Thymus (tissue), 11 donors: ENCODE measurements around the gene DSTYK. TPM values are rescaled to one million over a fixed set of nuclear protein-coding genes. Genes with fewer than 3 reads are reported as not detected.
"Not testable (repeated sequence)": the region's sequence is repeated elsewhere in the genome, so short reads cannot be mapped to it uniquely, and the experiment has no call there.

ENCODE experiments used
- DNase-seq, 9 donors: peaks; one replicate each; pipeline ENCODE4 v3.0.0-alpha.2; 2013; ENCODE audit warnings: low spot score in 9 of 9, low read depth in 6 of 9, missing footprints in 1 of 9
- H3K27ac ChIP-seq, 2 donors: one replicate each; pipeline ENCODE4 v1.5.1; 2013; ENCODE audit warnings: control low read depth in 1 of 2, low read depth in 1 of 2, low read length in 1 of 2, mild to moderate bottlenecking in 1 of 2, moderate library complexity in 1 of 2
- H3K27me3 ChIP-seq, 2 donors: one replicate each; pipeline ENCODE4 v1.5.1; 2013; ENCODE audit warnings: low read length in 1 of 2; ENCODE audit not compliant: control insufficient read depth in 2 of 2, insufficient read depth in 1 of 2
- H3K36me3 ChIP-seq, 2 donors: one replicate each; pipeline ENCODE4 v1.5.1; 2013; ENCODE audit warnings: low read length in 1 of 2, mild to moderate bottlenecking in 1 of 2, moderate library complexity in 1 of 2; ENCODE audit not compliant: control insufficient read depth in 2 of 2, insufficient read depth in 2 of 2
- H3K4me1 ChIP-seq, 2 donors: one replicate each; pipeline ENCODE4 v1.5.1; 2013; ENCODE audit warnings: low read length in 2 of 2; ENCODE audit not compliant: control insufficient read depth in 2 of 2, insufficient read depth in 2 of 2
- H3K4me3 ChIP-seq, 2 donors: one replicate each; pipeline ENCODE4 v1.5.1; 2013; ENCODE audit warnings: low read length in 2 of 2, control low read depth in 1 of 2, mild to moderate bottlenecking in 1 of 2
- H3K9me3 ChIP-seq, 2 donors: one replicate each; pipeline ENCODE4 v1.5.1; 2013; ENCODE audit warnings: low read length in 1 of 2, mild to moderate bottlenecking in 1 of 2; ENCODE audit not compliant: control insufficient read depth in 2 of 2, insufficient read depth in 1 of 2
- WGBS: extraction: QIAGEN DNeasy Blood & Tissue Kit; methylation state at CpG from one replicate; pipeline ENCODE4 v1.1.7; 2013; 5-methylcytosine and 5-hydroxymethylcytosine counted together
- polyA plus RNA-seq: library from polyadenylated mRNA; stranded (reverse); fragments of 200-250 nt; gene quantifications from one replicate; pipeline ENCODE4 v1.2.3, GENCODE V29; 2013
- total RNA-seq: library from RNA; stranded (reverse); fragments of 120-200 nt; gene quantifications from one replicate; pipeline ENCODE4 v1.2.4, GENCODE V29; 2013
- donor health status: healthy.

The DSTYK gene
- total and polyA plus RNA-seq, 2 donors = 5.4 to 6.3 TPM

- no peaks in the 10 kb centered on the region for H3K9me3 ChIP-seq
- H3K36me3 ChIP-seq = no peaks in the 10 kb centered on the region
- DNase-seq = no peak
- H3K4me3 ChIP-seq = no peak overlapping the region
- 97% methylated on average over 8 of the region's 8 CpGs for WGBS
- H3K4me1 ChIP-seq = peaks cover 0 to 16% of the 10 kb centered on the region in 2 donors
- H3K27ac ChIP-seq = no peak overlapping the region
- peaks cover 0 to 28% of the 10 kb centered on the region in 2 donors for H3K27me3 ChIP-seq
Observed at GRCh38 chr1:205236526-205236925, 25.0 kb upstream of the DSTYK start.

- Histone ChIP-seq H3K4me3 (no peak overlapping the region), H3K9me3 (no peaks in the 10 kb centered on the region), H3K27ac (no peak overlapping the region), H3K4me1 (peaks cover 0 to 16% of the 10 kb centered on the region in 2 donors), H3K36me3 (no peaks in the 10 kb centered on the region), H3K27me3 (peaks cover 0 to 28% of the 10 kb centered on the region in 2 donors)
- no peak for DNase-seq
- 97% methylated on average over 6 of the region's 6 CpGs for WGBS
Observed at GRCh38 chr1:205235951-205236350, 24.4 kb upstream of the DSTYK start.

- H3K27ac ChIP-seq, H3K9me3 ChIP-seq, H3K4me3 ChIP-seq, DNase-seq, H3K36me3 ChIP-seq: not testable (repeated sequence)
- Histone ChIP-seq H3K4me1 (peaks cover 5 to 27% of the 10 kb centered on the region in 2 donors), H3K27me3 (peaks cover 0 to 36% of the 10 kb centered on the region in 2 donors)
- WGBS = 97% methylated on average over 7 of the region's 7 CpGs
Observed at GRCh38 chr1:205233986-205234385, 22.5 kb upstream of the DSTYK start.

GRCh38 chr1:205232945-205233397 lies 21.5 kb upstream of the DSTYK start:
- Histone ChIP-seq H3K27me3 (peaks cover 7 to 36% of the 10 kb centered on the region in 2 donors), H3K4me1 (peaks cover 5 to 34% of the 10 kb centered on the region in 2 donors), H3K9me3 (no peaks in the 10 kb centered on the region), H3K36me3 (no peaks in the 10 kb centered on the region), H3K4me3 (no peak overlapping the region), H3K27ac (no peak overlapping the region)
- DNase-seq = no peak
- 87% methylated on average over 3 of the region's 3 CpGs for WGBS

GRCh38 chr1:205232127-205232820 lies 20.8 kb upstream of the DSTYK start:
- Histone ChIP-seq H3K36me3 (no peaks in the 10 kb centered on the region), H3K4me1 (peaks cover 7 to 30% of the 10 kb centered on the region in 2 donors), H3K27me3 (peaks cover 9 to 33% of the 10 kb centered on the region in 2 donors), H3K9me3 (no peaks in the 10 kb centered on the region), H3K4me3 (no peak overlapping the region), H3K27ac (no peak overlapping the region)
- 96% methylated on average over 7 of the region's 7 CpGs for WGBS
- DNase-seq = no peak

GRCh38 chr1:205230982-205231381 lies 19.5 kb upstream of the DSTYK start:
- DNase-seq = no peak
- no peaks in the 10 kb centered on the region for H3K36me3 ChIP-seq
- H3K27ac ChIP-seq = no peak overlapping the region
- H3K4me1 ChIP-seq = peaks cover 8 to 29% of the 10 kb centered on the region in 2 donors
- WGBS = 93% methylated on average over 5 of the region's 5 CpGs
- no peaks in the 10 kb centered on the region for H3K9me3 ChIP-seq
- peaks cover 19 to 43% of the 10 kb centered on the region in 2 donors for H3K27me3 ChIP-seq
- H3K4me3 ChIP-seq = no peak overlapping the region

- DNase-seq = peak in 1 of 9 donors; percentile 6
- H3K27me3 ChIP-seq = peaks cover 19 to 52% of the 10 kb centered on the region in 2 donors
- peak overlapping the region; percentile 12 to 60 for H3K27ac ChIP-seq
- peaks cover 8 to 29% of the 10 kb centered on the region in 2 donors for H3K4me1 ChIP-seq
- H3K36me3 ChIP-seq = no peaks in the 10 kb centered on the region
- H3K9me3 ChIP-seq = no peaks in the 10 kb centered on the region
- WGBS = 49% methylated on average over 10 of the region's 10 CpGs
- H3K4me3 ChIP-seq = peak overlapping the region; percentile 14 to 24
Observed at GRCh38 chr1:205229916-205230700, 18.6 kb upstream of the DSTYK start.

- peak overlapping the region; percentile 14 to 24 for H3K4me3 ChIP-seq
- 11% methylated on average over 15 of the region's 15 CpGs for WGBS
- DNase-seq = peak in 8 of 9 donors; percentile 47 to 87 (median 62)
- no peaks in the 10 kb centered on the region for H3K36me3 ChIP-seq
- peaks cover 19 to 56% of the 10 kb centered on the region in 2 donors for H3K27me3 ChIP-seq
- H3K9me3 ChIP-seq = no peaks in the 10 kb centered on the region
- peak overlapping the region; percentile 12 to 60 for H3K27ac ChIP-seq
- H3K4me1 ChIP-seq = peaks cover 8 to 29% of the 10 kb centered on the region in 2 donors
Observed at GRCh38 chr1:205229399-205229871, 17.9 kb upstream of the DSTYK start.

GRCh38 chr1:205228093-205228521 lies 16.6 kb upstream of the DSTYK start:
- peak overlapping the region in 1 of 2 donors; percentile 11 for H3K27ac ChIP-seq

More at GRCh38 chr1:205228093-205228521, 16.6 kb upstream of the DSTYK start:
- Histone ChIP-seq H3K4me3 (peak overlapping the region; percentile 44 to 82), H3K9me3 (no peaks in the 10 kb centered on the region), H3K36me3 (no peaks in the 10 kb centered on the region), H3K4me1 (peaks cover 8 to 26% of the 10 kb centered on the region in 2 donors), H3K27me3 (peaks cover 19 to 60% of the 10 kb centered on the region in 2 donors)
- no peak for DNase-seq
- WGBS = 1% methylated on average over 27 of the region's 27 CpGs
